Gastroesophageal sphincter (tissue), 3 donors: Measurements from ENCODE around the gene CTCF.

ENCODE experiments used
- CTCF ChIP-seq, 4 experiments: fragments of 200-600 bp in 2 of 4; fragments of 450-650 bp in 2 of 4; sonication (generic) in 1 of 4; IDR thresholded peaks; one replicate each; pipeline ENCODE4 v1.5.1; 2017 to 2019; ENCODE audit warnings: antibody characterized with exemption in 4 of 4, mild to moderate bottlenecking in 2 of 4, moderate library complexity in 2 of 4
- POLR2A ChIP-seq, 2 donors: fragments of 450-650 bp; IDR thresholded peaks; one replicate each; pipeline ENCODE4 v1.6.1; 2017; ENCODE audit warnings: antibody characterized with exemption in 2 of 2, mild to moderate bottlenecking in 2 of 2, moderate library complexity in 1 of 2

- TF ChIP-seq CTCF (IDR thresholded peaks at IDR 0.05) (no peak), POLR2A (IDR thresholded peaks at IDR 0.05) (no peak)
These were observed 9.1 kb downstream of the CTCF start for GRCh38 chr16:67571464-67571863.
